GM21529 (cell line): Measurements from ENCODE around the gene EPHB2.
"Not testable (repeated sequence)": the region's sequence is repeated elsewhere in the genome, so short reads cannot be mapped to it uniquely, and the experiment has no call there.

ENCODE experiments used
- ATAC-seq: cut with Tn5 transposase; IDR thresholded peaks from one replicate; pipeline ENCODE4 v1.9.1; 2021; ENCODE audit not compliant: unreplicated experiment

Gene EPHB2

DNA sequence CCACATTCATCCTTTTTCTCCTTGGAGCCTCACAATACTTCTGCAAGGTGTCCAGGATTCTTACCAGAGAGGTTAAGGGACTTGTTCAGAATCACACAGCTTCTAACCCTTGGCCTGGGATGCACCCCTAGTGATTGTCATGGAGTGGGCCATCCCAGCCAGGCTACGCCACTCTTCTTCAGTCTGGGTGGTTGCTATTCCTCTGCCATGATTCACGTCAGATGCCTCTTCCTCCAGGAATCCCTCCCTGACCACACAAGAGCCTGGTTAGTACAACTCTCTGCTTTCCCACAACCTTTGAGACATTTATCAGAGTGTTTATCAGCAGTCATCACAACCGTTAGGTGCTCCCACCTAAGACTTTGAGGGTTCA is 121.8 kb downstream of the EPHB2 start:
- ATAC-seq, result no peak

DNA sequence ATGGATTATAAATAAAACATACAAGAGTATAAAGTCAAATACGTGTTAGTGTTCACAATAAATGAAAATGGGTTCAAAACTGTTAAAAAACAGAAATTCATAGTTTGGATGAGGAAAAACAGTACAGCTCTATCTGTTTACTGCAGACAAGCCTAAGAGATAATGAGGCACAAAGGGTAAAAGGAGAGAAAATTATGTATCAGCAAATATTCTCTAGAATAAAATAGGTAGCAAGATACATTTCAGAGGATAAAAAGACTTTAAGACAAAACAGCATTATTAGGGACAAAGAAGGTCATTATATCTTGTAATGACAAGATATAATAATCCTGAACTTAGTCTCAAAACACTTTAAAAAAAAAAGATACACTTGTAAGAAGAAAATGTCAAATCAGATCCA is 123.1 kb downstream of the EPHB2 start:
- ATAC-seq, result no peak

DNA sequence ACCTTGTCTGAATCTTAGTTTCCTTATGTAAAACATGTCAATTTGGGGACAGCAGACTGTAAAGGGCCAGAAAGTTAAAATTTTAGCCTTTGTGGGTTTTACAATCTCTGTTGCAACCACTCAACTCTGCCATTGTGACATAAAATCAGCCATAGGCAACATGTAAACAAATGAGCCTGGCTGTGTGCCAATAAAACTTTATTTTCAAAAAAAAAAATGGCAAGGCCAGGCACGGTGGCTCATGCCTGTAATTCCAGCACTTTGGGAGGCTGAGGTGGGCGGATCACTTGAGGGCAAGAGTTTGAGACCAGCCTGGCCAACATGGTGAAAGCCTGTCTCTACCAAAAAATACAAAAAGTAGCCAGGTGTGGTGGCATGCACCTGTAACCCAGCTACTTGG is 123.8 kb downstream of the EPHB2 start:
- ATAC-seq, result not testable (repeated sequence)

DNA sequence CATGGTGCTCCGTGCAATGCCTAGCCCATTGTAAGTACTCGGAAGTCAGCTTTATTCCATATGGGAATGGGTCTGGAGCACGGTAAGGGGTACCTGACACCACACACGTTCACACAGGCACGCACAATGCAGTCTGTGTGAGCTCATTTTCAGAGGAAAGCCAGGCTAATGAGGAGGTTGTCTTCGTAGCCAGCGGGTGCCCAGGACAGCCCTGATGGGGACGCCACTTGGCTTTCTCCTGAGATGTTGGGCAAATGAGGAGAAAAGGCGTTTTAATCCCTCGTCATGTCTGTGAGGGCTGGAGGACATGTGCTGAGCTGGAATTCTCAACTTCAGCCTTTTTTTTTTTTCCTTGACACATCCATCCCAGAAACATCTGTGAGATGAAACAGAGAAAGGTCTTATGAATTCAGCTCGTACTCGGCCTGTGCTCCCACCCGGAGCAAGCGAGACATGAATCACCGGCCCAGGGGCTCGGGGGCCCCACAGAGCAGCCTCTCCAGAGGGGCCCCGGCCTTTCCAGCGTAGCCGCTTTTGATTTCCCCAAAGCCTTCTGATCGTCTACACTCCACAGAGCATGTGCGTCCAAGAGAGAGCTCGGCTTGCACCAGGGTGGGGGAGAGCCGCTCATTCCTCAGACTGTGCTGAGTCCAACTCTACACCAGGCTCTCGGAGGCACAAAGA is 125.1 kb downstream of the EPHB2 start:
- ATAC-seq, result no peak

DNA sequence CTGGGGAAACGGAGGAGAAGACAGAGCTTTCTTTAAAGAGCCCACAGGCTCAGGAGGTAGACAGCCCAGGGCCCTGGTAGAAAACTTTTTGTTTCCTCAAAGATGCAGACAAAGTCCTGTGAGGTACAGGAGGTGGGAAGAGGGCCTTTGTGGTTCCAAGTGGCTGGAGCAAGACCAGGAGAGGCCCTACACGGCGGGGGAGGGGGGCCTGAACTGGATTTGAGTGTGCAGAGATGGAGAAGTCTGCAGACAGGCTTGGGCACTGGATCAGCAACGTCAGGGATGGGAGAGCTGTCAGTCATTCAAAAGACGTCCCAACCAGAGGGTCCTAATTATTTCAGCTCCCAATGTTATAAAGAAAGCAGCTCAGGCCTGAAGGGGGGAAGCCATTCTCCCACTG is 126.2 kb downstream of the EPHB2 start:
- no peak for ATAC-seq

DNA sequence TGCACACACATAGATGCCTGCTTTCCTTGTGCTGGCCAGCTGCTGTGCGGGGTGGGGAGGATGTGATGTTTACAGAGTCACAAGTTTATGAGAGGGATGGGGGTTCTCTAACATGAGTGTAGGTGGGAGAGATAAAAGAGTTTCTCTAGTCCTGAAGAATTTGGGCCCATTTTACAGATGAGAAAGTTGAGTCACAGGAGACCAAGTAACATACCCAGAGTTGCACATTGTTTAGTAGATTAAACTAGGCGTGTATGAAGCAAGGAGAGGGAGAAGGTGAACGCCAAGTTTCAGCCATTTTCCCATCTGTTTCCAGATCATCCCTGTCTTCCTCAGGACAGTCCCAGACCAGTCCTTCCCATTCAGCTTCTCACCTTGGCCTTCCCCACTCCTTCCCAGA is 126.7 kb downstream of the EPHB2 start:
- ATAC-seq, result no peak

DNA sequence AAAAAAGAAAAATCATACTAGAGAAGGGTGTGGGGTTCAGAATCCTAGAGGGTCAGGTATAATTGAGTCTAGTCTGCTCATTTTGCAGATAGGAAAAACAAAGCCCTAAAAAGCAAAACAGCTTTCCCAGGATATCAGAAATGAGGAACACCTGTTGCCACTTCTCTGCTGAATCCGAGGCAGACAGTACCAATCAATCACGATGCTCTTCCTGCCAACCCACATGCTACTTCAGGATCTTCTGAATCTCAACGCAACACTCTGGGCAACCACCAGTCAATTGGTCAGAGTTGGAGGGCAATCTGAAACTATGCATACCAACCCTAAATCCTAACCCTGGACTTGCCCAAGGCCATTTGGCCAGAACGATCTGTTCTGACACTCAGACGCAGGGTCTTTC is 128.3 kb downstream of the EPHB2 start:
- ATAC-seq, result no peak

DNA sequence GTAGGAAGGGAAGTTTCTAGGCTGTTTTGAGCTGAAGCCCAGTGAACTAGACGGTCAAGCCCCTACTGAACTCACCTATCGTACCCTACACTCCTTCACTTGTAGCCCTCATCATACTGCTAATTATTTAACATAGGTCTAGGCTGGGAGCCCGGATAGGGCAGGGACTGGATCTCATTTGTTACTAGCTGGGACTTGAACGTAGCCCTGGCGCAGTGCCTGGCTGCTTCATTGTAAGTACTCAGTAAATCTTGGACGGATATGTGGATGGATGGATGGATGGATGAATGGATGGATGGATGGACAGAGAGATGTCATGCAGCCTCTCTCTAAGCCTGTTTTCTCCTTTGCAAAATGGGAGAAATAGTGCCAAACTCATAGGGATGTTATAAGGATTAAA is 129.2 kb downstream of the EPHB2 start:
- no peak for ATAC-seq

DNA sequence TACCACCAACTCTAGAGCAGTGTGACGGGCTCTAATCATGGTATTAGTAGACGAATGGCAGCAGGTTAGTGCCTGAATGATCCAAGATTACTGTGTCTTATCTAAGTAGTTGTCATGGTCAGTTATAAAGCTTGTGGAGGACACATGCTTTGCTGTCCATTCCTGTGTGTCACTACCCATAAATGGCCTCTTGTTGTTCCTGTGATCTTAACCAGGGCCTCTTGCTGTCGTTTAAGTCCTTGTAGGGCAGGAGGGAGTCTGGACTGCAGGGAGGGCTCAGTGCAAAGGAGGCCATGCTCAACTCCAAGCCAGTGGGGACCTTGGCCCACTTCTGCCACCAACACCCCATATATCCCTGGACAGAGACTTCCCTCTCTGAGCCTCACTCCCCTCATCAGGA is 130.5 kb downstream of the EPHB2 start:
- no peak for ATAC-seq

DNA sequence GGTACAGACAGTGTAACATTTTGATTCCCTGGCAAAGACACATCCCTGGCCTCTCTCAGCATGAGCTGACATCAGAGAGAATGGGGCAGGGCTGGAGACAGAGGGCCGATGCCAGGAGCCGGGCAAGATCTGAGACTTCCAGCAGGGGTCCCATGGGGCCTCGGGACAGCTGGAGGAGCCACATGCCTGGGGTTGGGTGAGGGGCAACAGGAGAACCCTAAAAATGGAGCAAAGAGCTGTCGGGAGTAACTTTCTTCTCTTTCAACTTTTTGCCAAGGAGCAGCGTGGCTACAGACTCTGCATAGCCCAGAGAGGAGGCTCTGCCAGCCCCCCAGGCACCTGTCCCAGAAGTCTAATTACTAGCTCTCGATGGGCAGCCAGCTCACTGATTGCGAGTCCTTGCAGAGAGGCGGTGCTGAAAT is 131.2 kb downstream of the EPHB2 start:
- no peak for ATAC-seq

DNA sequence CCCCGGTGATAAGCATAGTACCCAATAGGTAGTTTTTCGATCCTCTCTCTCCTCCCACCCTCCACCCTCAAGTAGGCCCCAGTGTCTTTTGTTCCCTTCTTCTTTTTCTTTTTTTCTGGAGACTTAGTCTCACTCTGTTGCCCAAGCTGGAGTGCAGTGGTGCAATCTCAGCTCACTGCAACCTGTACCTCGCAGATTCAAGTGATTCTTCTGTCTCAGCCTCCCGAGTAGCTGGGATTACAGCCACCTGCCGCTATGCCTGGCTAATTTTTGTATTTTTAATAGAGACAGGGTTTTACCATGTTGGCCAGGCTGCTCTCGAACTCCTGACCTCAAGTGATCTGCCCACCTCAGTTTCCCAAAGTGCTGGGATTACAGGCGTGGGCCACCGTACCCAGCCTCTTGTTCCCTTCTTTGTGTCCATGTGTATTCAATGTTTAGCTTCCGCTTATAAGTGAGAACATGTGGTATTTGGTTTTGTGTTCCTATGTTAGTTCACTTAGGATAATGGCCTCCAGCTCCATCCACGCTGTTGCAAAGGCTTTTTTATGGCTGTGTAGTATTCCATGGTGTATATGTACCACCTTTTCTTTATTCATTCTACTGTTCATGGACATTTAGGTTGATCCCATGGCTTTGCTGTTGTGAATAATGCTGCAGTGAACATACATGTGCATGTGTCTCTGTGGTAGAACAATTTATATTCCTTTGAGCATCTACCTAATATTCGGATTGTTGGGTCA is 133.0 kb downstream of the EPHB2 start:
- not testable (repeated sequence) for ATAC-seq

DNA sequence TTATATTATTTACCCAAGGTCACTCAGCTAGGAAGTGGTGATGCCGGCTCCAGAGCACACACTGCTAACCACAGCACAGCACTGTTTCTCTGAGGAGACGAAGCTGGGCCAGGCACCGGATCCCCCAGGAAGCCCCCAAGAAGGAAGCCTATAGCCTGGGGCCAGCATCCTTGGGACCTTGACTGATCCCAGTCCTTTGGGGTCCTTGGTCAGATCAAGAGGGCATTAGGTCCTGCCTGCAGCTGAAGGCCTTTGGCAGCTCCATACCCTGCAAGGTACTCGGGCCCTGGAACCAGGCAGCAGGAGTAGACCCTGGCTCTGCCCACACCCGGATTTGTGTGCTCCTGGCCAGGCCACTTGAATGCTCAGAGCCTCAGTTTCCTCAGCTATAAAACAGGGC is 134.0 kb downstream of the EPHB2 start:
- no peak for ATAC-seq

DNA sequence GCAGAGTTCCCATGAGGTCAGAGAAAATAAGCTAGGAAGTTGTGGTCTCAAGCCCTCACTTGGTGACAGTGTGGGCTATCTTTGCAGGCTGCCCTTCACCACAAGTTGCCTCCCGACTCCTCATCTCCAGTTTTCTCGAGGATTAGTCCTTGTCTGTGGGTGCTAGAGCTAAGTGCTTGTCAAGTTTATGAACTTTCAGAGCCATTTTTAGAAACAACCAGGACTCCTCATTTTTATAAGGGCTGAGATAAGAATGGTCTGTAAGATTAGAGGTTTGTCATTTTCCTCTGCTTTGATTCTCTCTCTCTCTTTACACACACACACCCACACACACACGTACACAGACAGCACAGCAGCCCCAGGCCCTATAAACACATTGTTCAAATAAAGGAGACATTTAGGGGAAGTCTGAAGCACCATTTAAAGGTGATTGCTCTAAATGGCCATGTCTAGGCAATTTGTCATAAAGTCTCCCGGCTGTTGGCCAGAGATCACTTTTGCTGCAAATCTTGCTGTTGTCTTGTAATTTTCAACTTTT is 134.8 kb downstream of the EPHB2 start:
- ATAC-seq, result no peak

DNA sequence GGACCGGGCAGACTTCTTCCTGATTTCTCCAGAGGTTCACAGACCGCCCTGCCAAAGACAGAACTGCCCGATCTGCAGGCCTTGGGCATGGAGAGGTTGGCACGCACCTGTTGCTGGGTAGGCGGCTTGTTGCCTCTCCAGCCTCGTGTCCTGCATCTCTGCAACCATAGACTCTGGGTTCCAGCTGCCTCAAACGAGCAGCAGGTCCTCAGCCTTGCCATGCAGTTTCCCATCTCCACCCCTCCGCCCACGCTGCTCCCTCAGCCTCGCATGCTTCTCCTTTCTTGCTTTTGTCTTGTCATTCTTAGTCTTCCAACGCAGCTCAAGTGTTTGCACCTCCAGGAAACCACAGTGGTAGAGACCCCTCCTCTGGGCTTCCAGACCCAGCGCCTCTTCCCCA is 135.8 kb downstream of the EPHB2 start:
- ATAC-seq, result no peak

DNA sequence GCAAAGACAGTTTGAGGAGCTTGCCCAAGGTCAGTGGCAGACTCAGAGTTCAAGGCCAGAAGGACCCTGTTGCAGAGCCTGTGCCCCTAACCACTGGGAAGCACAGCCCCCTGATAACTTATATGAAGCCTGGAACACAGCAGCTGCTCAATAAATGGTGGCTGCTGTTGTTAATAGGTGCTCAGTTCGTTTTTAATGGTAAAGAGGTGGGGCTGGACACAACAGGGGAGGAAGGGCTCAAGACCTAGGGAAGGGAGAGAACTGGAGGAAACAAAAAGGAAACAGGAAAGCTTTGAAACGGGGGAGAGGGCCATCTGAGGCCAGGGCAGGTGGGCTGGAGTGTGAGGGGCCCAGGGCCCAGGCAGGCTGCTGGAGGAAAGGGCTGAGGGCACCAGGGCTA is 136.6 kb downstream of the EPHB2 start:
- no peak for ATAC-seq

DNA sequence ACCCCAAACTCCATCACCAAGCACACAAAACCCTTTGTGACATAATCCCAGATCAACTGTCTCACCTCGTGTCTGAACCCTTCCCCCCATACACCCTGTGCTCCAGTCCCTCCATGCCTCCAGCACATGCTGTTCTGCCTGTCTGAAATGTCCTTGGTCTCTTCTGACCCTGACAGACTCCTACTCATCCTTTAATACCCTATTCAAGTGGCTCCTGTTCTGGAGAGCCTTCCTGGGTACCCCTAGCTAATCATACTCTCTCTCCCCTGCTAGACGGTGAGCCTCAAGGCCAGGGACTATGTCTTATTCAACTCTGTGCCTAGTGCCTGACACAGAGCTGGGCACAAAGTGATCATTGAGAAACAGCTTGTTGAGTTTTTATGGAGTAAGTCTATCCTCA is 137.1 kb downstream of the EPHB2 start:
- no peak for ATAC-seq

DNA sequence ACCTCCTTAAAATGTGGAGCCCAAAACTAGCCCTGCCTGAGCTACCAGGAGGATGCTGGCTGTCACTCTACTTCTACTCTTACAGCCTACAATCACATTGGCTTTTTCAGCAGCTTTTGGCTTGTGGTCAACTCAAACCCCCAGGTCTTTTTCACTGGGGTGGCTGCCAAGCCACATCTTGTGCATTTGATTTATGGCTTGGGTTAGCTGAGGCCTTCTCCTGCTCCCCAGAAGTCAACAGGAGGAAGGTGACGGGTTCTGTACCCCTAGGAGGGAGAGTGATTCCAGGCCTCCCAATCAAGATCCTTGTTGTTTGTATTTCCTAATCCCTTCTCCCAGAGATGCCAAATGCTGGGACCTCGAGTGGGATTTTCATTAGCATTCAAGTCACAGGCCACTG is 137.8 kb downstream of the EPHB2 start:
- no peak for ATAC-seq

DNA sequence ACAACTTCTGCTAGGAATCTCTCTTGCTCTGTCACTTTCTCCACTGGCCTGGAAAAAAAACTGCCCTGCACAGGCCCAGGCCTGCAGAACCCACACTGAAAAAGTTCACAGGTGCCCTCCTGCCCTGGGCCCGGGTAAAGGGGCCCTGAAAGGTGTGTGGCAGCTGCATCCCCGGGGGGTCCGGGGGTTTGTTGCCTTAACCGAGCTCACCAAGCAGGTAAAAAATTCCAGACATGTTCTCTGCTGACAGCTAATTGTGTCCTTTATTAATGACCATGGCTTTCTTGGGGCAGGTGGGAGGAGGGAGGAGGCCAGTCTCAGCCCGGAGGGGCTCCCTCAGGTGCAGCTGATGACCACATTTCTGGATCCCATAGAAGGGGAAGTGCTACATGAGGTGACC is 139.1 kb downstream of the EPHB2 start:
- no peak for ATAC-seq

DNA sequence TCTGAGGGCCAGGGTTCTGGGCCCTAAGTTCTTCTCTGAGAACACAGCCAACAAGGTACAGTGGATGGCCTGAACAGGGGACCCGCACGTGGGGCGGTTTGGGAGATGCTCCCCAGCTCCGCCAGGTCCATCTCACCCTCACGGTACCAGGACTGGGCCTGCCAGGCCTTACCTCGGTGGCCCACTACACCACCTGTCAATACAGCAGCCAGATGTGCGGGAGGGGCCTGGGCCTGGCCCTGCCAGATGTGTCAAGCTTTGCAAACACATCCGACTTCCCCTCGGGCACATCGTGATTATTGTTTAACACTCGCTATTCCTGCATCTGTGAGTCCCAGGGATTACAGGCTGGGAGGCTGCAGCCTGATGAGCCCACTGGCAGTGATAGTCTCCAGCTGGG is 139.6 kb downstream of the EPHB2 start:
- no peak for ATAC-seq

DNA sequence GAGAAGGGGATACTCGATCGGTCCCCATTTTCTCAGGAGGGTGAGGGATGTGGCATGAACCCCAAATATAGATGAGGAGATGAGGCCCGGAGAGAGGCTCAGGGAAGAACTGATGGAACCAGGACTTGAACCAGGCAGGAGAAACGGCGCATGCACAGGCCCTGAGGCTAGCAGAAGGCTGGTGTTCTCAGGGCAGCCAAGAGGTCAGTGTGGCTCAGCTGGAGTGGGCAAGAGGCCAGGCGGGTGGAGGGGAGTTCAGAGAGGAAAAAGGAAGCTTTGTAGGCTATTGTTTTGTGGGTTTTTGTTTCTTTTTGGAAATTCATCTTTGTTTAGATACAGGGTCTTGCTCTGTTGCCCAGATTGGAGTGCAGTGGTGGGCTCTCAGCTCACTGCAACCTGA is 140.0 kb downstream of the EPHB2 start:
- ATAC-seq, result no peak

DNA sequence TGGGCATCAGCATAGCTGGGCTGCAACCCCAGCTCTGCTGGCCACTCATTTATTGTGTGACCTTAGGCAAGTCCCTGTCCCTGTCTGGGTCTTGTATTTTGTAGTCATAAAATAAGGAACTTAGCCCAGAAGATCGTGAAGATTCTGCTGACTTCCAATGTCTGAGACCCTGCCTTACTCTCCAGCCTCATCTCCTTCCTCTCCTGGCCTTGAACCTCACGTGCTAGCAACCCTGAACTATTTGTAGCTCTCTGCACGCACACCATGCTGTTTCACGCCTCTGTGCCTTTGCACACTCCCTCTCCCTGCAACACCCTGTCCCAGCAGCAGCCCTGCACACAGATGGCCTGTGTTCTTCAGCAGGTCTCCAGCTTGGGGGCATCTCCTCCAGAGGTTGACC is 140.9 kb downstream of the EPHB2 start:
- no peak for ATAC-seq

DNA sequence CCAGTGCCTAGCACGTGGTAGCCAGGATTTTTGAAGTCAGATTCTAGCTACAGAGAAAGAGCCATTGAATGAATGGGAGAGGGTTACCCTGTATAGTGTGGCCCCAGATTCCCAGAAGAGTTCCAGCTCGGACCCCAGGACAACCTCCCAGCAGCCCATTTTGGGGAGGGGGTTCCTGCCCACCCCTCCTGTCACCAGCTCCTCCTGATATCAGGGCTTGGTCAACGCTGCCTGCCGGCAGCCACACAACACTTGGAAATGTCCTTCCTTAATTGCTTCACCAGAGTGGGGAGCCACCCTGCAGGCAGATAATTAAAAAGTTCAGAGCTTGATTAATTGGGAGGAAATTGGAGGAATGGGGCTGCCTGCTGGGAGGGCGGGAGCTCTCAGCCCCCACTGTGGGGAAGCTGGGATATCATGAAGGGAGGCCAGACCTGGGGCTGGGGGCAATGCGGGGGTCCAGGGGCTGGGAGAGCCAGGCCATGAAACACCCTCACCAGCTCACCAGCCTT is 141.6 kb downstream of the EPHB2 start:
- no peak for ATAC-seq
